MCF 10A (cell line): Measurements from ENCODE around the gene EMC8. TPM values are rescaled to one million over a fixed set of nuclear protein-coding genes. Genes with fewer than 3 reads are reported as not detected.

Experiments
- BruUV-seq: library from RNA; stranded (reverse); fragments of 400-500 nt; replicated peaks from 2 replicates; lab custom pipeline; 2021; lab: Mats Ljungman, UMichigan
- CTCF ChIA-PET: fragments of 300-600 bp; sonication (Branson Sonifier 250); formaldehyde crosslinking; extraction: SDS; loops from one replicate; lab custom pipeline; 2021; ENCODE audit warnings: antibody characterized with exemption, inconsistent platforms; lab: Yijun Ruan, JAX
- POLR2A ChIA-PET: fragments of 300-600, 350-650 bp; sonication (Branson Sonifier 250); formaldehyde crosslinking; extraction: SDS; loops from one replicate; lab custom pipeline; 2020; ENCODE audit warnings: antibody characterized with exemption, inconsistent platforms; lab: Yijun Ruan, JAX
- DNase-seq: peaks from one replicate; pipeline ENCODE4 v3.0.0-alpha.2; 2018; ENCODE audit not compliant: unreplicated experiment
- H3K27ac Mint-ChIP-seq: one replicate; pipeline ENCODE4 v1.8.0; 2022; ENCODE audit warnings: mild to moderate bottlenecking, low read depth, mixed read lengths; ENCODE audit not compliant: unreplicated experiment
- H3K27me3 Mint-ChIP-seq: one replicate; pipeline ENCODE4 v1.8.0; 2022; ENCODE audit warnings: mixed read lengths; ENCODE audit not compliant: insufficient read depth, unreplicated experiment
- H3K36me3 Mint-ChIP-seq: one replicate; pipeline ENCODE4 v1.8.0; 2022; ENCODE audit warnings: mild to moderate bottlenecking, moderate library complexity, mixed read lengths; ENCODE audit not compliant: insufficient read depth, unreplicated experiment
- H3K4me1 Mint-ChIP-seq: one replicate; pipeline ENCODE4 v1.8.0; 2022; ENCODE audit warnings: mixed read lengths; ENCODE audit not compliant: insufficient read depth, unreplicated experiment
- H3K4me3 Mint-ChIP-seq: one replicate; pipeline ENCODE4 v1.8.0; 2022; ENCODE audit warnings: mild to moderate bottlenecking, moderate library complexity, mixed read lengths; ENCODE audit not compliant: unreplicated experiment
- H3K9me3 Mint-ChIP-seq: one replicate; pipeline ENCODE4 v1.8.0; 2022; ENCODE audit warnings: mixed read lengths; ENCODE audit not compliant: unreplicated experiment
- intact Hi-C: fragments of 100-400 bp; cut with micrococcal nuclease; formaldehyde crosslinking; loops from 2 replicates; pipeline ENCODE4 v1.14.1; 2022
- total RNA-seq: library from RNA; stranded (reverse); gene quantifications from 2 replicates; pipeline ENCODE4 v1.2.3, GENCODE V29; 2022
- TF ChIP-seq, protein P1 (sequence below): fragments of 200-600 bp; IDR thresholded peaks from one replicate; pipeline ENCODE4 v1.8.0; 2022; ENCODE audit warnings: antibody characterized with exemption, mild to moderate bottlenecking; ENCODE audit not compliant: unreplicated experiment

The EMC8 gene
- total RNA-seq, 1 experiment from 2014 or later = 68.5 TPM

- POLR2A ChIA-PET = interaction anchor here (1.3 kb wide), 2 partner anchors 166 to 194 kb away, joined by 3 to 4 read pairs; no protein-coding TSS in a partner anchor
- Mint-ChIP-seq H3K4me3 (no peak overlapping the region), H3K36me3 (no peaks in the 10 kb centered on the region), H3K27ac (no peak overlapping the region), H3K4me1 (peaks cover 6% of the 10 kb centered on the region), H3K27me3 (peaks cover 32% of the 10 kb centered on the region), H3K9me3 (no peaks in the 10 kb centered on the region)
- BruUV-seq = no TSS peak
- intact Hi-C loops = no loop called here
- CTCF ChIA-PET = interaction anchor here (0.6 to 7.5 kb wide), 34 partner anchors 8 to 695 kb away, joined by 3 to 125 read pairs (median 6); no protein-coding TSS in a partner anchor
- TF ChIP-seq, protein P1, sequence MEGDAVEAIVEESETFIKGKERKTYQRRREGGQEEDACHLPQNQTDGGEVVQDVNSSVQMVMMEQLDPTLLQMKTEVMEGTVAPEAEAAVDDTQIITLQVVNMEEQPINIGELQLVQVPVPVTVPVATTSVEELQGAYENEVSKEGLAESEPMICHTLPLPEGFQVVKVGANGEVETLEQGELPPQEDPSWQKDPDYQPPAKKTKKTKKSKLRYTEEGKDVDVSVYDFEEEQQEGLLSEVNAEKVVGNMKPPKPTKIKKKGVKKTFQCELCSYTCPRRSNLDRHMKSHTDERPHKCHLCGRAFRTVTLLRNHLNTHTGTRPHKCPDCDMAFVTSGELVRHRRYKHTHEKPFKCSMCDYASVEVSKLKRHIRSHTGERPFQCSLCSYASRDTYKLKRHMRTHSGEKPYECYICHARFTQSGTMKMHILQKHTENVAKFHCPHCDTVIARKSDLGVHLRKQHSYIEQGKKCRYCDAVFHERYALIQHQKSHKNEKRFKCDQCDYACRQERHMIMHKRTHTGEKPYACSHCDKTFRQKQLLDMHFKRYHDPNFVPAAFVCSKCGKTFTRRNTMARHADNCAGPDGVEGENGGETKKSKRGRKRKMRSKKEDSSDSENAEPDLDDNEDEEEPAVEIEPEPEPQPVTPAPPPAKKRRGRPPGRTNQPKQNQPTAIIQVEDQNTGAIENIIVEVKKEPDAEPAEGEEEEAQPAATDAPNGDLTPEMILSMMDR = no peak
- no peak for DNase-seq
Measured at GRCh38 chr16:85822145-85822544, 22.8 kb upstream of the EMC8 start.

DNA sequence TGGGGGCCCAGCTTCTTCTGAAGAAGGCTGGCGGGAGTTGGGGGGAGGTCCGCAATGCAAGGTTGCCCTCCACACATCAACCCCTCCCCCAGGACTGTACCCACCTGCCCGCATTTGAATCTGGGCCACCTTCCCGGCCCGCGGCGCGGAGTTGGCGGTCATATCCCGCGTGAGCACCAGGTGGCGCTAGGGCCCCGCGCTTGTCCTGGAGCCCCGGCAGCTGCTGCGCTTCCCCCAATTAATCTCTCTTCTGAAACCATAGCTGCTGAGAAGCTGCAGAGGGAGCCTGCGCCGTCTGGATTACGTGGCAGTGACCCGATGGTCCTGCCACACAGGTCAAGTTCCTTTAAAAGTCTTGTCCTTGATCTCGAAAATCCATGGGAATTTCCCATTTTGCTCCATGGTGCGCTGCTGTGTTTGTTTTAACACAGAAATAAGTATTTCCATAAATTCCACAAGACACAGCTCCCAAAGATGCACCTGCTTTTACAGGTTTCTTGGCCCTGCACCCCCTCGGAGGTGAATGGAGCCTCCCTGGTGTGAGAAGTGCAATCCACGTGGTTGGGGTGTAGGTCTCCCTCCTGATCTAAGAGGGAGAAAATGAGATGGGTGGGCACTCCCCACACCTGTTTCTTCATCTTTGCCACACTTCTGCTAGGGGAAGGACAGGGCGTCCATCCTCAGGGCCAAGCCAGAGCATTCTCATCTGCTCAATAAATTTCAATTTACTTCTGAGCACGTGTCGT lies 22.2 kb upstream of the EMC8 start:
- TF ChIP-seq, protein P1 = peak; percentile 96
- CTCF ChIA-PET = interaction anchor here (0.5 to 7.5 kb wide), 62 partner anchors 9 to 699 kb away, joined by 3 to 125 read pairs (median 5); no protein-coding TSS in a partner anchor
- Mint-ChIP-seq H3K9me3 (no peaks in the 10 kb centered on the region), H3K36me3 (no peaks in the 10 kb centered on the region), H3K27ac (no peak overlapping the region), H3K4me1 (peaks cover 6% of the 10 kb centered on the region), H3K27me3 (peaks cover 27% of the 10 kb centered on the region), H3K4me3 (no peak overlapping the region)
- POLR2A ChIA-PET = interaction anchor here (0.5 to 1.3 kb wide), 5 partner anchors 21 to 696 kb away, joined by 3 to 4 read pairs (median 3); no protein-coding TSS in a partner anchor
- intact Hi-C loops = loop anchor here (1.0 kb wide), 2 partner anchors 195 to 699 kb away; no protein-coding TSS in a partner anchor
- peak; percentile 68 for DNase-seq
- no TSS peak for BruUV-seq

DNA sequence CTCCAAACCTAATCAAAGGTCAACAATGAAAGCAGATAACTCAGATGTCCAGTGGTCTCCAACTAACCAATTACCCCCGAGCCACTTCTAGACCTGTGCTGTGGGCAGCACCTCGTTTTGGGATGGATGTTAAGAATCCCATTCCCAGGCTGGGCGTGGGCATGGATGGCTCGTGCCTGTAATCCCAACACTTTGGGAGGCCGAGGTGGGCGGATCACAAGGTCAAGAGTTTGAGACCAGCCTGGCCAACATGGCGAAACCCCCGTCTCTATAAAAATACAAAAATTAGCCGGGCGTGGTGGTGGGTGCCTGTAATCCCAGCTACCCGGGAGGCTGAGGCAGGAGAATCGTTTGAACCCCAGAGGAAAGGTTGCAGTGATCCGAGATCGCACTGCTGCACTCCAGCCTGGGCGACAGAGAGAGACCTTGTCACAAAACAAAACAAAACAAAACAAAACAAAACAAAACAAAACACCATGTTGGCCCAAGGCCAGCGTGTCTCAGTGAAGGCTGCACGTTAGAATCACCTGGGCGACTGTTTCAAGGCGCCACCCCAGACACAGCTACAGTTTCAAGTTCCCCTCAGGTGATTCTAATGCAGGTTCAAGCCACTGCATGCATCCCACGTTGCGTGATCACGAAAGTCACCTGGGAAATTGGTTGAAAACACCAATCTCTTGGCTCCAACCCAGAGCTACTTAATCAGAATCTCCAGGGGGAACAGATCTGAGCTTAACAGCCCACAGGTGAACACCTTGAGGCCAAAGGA lies 21.4 kb upstream of the EMC8 start:
- TF ChIP-seq, protein P1 = no peak
- Mint-ChIP-seq H3K9me3 (no peaks in the 10 kb centered on the region), H3K4me1 (peaks cover 6% of the 10 kb centered on the region), H3K36me3 (no peaks in the 10 kb centered on the region), H3K4me3 (no peak overlapping the region), H3K27me3 (peaks cover 19% of the 10 kb centered on the region), H3K27ac (no peak overlapping the region)
- ChIA-PET CTCF (interaction anchor here (0.5 to 7.5 kb wide), 58 partner anchors 8 to 787 kb away, joined by 3 to 125 read pairs (median 5); no protein-coding TSS in a partner anchor), POLR2A (interaction anchor here (0.5 to 1.3 kb wide), 5 partner anchors 20 to 697 kb away, joined by 3 to 4 read pairs (median 3); no protein-coding TSS in a partner anchor)
- intact Hi-C loops = loop anchor here (1.0 kb wide), 2 partner anchors 196 to 700 kb away; no protein-coding TSS in a partner anchor
- BruUV-seq = no TSS peak
- DNase-seq = no peak
